Osteoblast (primary cell): Measurements from ENCODE around the gene APRT. TPM values are rescaled to one million over a fixed set of nuclear protein-coding genes. Genes with fewer than 3 reads are reported as not detected.

ENCODE experiments used
- DNase-seq: peaks from one replicate; pipeline ENCODE4 v3.0.0; 2011; ENCODE audit warnings: low spot score, mixed read lengths; ENCODE audit not compliant: insufficient read length; ENCODE audit errors: missing footprints
- H2AFZ ChIP-seq: 2 replicates; pipeline ENCODE4 v1.6.0; 2011; ENCODE audit warnings: mild to moderate bottlenecking, low read length
- H3K27ac ChIP-seq: 2 replicates; pipeline ENCODE4 v1.5.1; 2011; ENCODE audit warnings: mild to moderate bottlenecking, low read depth, low read length, moderate library complexity
- H3K27me3 ChIP-seq: 2 replicates; pipeline ENCODE4 v1.6.0; 2012; ENCODE audit warnings: mild to moderate bottlenecking, control low read depth, inconsistent platforms, low read length, moderate library complexity; ENCODE audit not compliant: insufficient read depth
- H3K36me3 ChIP-seq: 2 replicates; pipeline ENCODE4 v1.5.1; 2011; ENCODE audit warnings: mild to moderate bottlenecking, low read length, control low read depth, moderate library complexity; ENCODE audit not compliant: insufficient read depth
- H3K4me1 ChIP-seq: 2 replicates; pipeline ENCODE4 v1.5.1; 2011; ENCODE audit warnings: mild to moderate bottlenecking, low read length, control low read depth, moderate library complexity; ENCODE audit not compliant: insufficient read depth
- H3K4me2 ChIP-seq: 2 replicates; pipeline ENCODE4 v1.6.0; 2011; ENCODE audit warnings: mild to moderate bottlenecking, low read length; ENCODE audit not compliant: insufficient read depth
- H3K4me3 ChIP-seq: fragments of 200-600 bp; sonication (generic); 3 replicates; pipeline ENCODE4 v1.5.1; 2012; ENCODE audit warnings: mild to moderate bottlenecking, low read length, inconsistent platforms; ENCODE audit not compliant: insufficient read depth
- H3K79me2 ChIP-seq: 2 replicates; pipeline ENCODE4 v1.6.0; 2012; ENCODE audit warnings: mild to moderate bottlenecking, low read length, control low read depth, inconsistent platforms; ENCODE audit not compliant: insufficient read depth
- H3K9me3 ChIP-seq: 2 replicates; pipeline ENCODE4 v1.5.1; 2011; ENCODE audit warnings: low read depth, low read length, control low read depth
- H4K20me1 ChIP-seq: 2 replicates; pipeline ENCODE4 v1.6.0; 2012; ENCODE audit warnings: mild to moderate bottlenecking, low read length, control low read depth; ENCODE audit not compliant: insufficient read depth
- CTCF ChIP-seq: IDR thresholded peaks from 2 replicates; pipeline ENCODE4 v1.5.1; 2011; ENCODE audit warnings: mild to moderate bottlenecking, low read depth, low read length, moderate library complexity; ENCODE audit errors: extremely low read depth
- total RNA-seq: library from RNA; depleted of rRNA; stranded (reverse); fragments of >200 nt; gene quantifications from 2 replicates; pipeline ENCODE4 v1.2.3, GENCODE V29; 2012

APRT gene
- total RNA-seq, 1 donor: 53.6 TPM

- peak overlapping the region; percentile 95 for H3K4me3 ChIP-seq
- H3K79me2 ChIP-seq: peaks cover 25% of the 10 kb centered on the region
- H3K4me2 ChIP-seq: peak overlapping the region; percentile 86
- no peak for DNase-seq
- H2AFZ ChIP-seq: no peak overlapping the region
- peaks cover 19% of the 10 kb centered on the region for H3K36me3 ChIP-seq
- peaks cover 15% of the 10 kb centered on the region for H3K4me1 ChIP-seq
- H3K9me3 ChIP-seq: no peaks in the 10 kb centered on the region
- no peaks in the 10 kb centered on the region for H3K27me3 ChIP-seq
- no peak for TF ChIP-seq CTCF
- H4K20me1 ChIP-seq: peaks cover 13% of the 10 kb centered on the region
- no peak overlapping the region for H3K27ac ChIP-seq
Measured at GRCh38 chr16:88855736-88856121, 44.0 kb upstream of the APRT start.

GRCh38 chr16:88855176-88855575 is 43.4 kb upstream of the APRT start:
- H3K36me3 ChIP-seq: peaks cover 16% of the 10 kb centered on the region
- peaks cover 15% of the 10 kb centered on the region for H3K4me1 ChIP-seq
- H3K27ac ChIP-seq: no peak overlapping the region
- no peak overlapping the region for H3K4me2 ChIP-seq
- peaks cover 16% of the 10 kb centered on the region for H4K20me1 ChIP-seq
- no peak overlapping the region for H3K4me3 ChIP-seq
- no peak overlapping the region for H2AFZ ChIP-seq
- H3K79me2 ChIP-seq: peaks cover 25% of the 10 kb centered on the region
- H3K27me3 ChIP-seq: no peaks in the 10 kb centered on the region
- DNase-seq: no peak
- no peak for TF ChIP-seq CTCF
- H3K9me3 ChIP-seq: no peaks in the 10 kb centered on the region

- no peaks in the 10 kb centered on the region for H3K27me3 ChIP-seq
- H3K4me3 ChIP-seq: no peak overlapping the region
- peaks cover 18% of the 10 kb centered on the region for H4K20me1 ChIP-seq
- peaks cover 9% of the 10 kb centered on the region for H3K36me3 ChIP-seq
- no peak for DNase-seq
- H3K4me1 ChIP-seq: peaks cover 15% of the 10 kb centered on the region
- H3K27ac ChIP-seq: no peak overlapping the region
- no peak overlapping the region for H2AFZ ChIP-seq
- H3K4me2 ChIP-seq: no peak overlapping the region
- H3K9me3 ChIP-seq: no peaks in the 10 kb centered on the region
- H3K79me2 ChIP-seq: peaks cover 23% of the 10 kb centered on the region
- no peak for TF ChIP-seq CTCF
Measured at GRCh38 chr16:88854306-88855111, 42.8 kb upstream of the APRT start.

- Histone ChIP-seq H3K9me3 (no peaks in the 10 kb centered on the region), H2AFZ (no peak overlapping the region), H3K27ac (no peak overlapping the region), H3K4me2 (no peak overlapping the region), H3K4me1 (peaks cover 15% of the 10 kb centered on the region), H3K27me3 (no peaks in the 10 kb centered on the region), H4K20me1 (peaks cover 16% of the 10 kb centered on the region), H3K36me3 (peaks cover 3% of the 10 kb centered on the region), H3K4me3 (no peak overlapping the region), H3K79me2 (peaks cover 22% of the 10 kb centered on the region)
- no peak for DNase-seq
- no peak for TF ChIP-seq CTCF
Measured at GRCh38 chr16:88853325-88853941, 41.7 kb upstream of the APRT start.
